ENCODE data around the gene ZCCHC10. TPM values are rescaled to one million over a fixed set of nuclear protein-coding genes. Genes with fewer than 3 reads are reported as not detected.
"Not testable (repeated sequence)": the region's sequence is repeated elsewhere in the genome, so short reads cannot be mapped to it uniquely, and the experiment has no call there.

ZCCHC10 gene
- total and polyA plus RNA-seq, 10 of the 15 experiments (the other 5 are each of a cell fraction or from before 2014, with no cell fraction given) = 16.8 to 117 (median 53.5) TPM

- 47% methylated on average over 7 of the region's 7 CpGs for WGBS (ENCODE audit: insufficient coverage, insufficient replicate concordance, low lambda C conversion rate, missing lambda C conversion rate)
Observed at GRCh38 chr5:132972436-132972828, 53.9 kb downstream of the ZCCHC10 start.

GRCh38 chr5:132971483-132972435, 54.6 kb downstream of the ZCCHC10 start:
- 63% methylated on average over 16 of the region's 16 CpGs for WGBS (ENCODE audit: insufficient coverage, insufficient replicate concordance, low lambda C conversion rate, missing lambda C conversion rate)
- Histone ChIP-seq H3K36me3 (ENCODE audit: control insufficient read depth in 2 of 2, insufficient read depth in 2 of 2, low read length in 1 of 2) (no peaks in the 10 kb centered on the region), H3K4me1 (ENCODE audit: control insufficient read depth, insufficient read depth, low read length) (no peaks in the 10 kb centered on the region), H3K4me3 (no peak overlapping the region), H3K9ac (ENCODE audit: control insufficient read depth, insufficient read depth, low read length) (no peak overlapping the region), H3K4me2 (ENCODE audit: control insufficient read depth, insufficient read depth) (no peak overlapping the region), H3K79me2 (ENCODE audit: control insufficient read depth, insufficient read depth, low read length) (no peaks in the 10 kb centered on the region), H3K27ac (ENCODE audit: control insufficient read depth, insufficient read depth) (no peak overlapping the region), H2AFZ (ENCODE audit: control insufficient read depth, low read depth, low read length) (no peak overlapping the region), H3K9me3 (replicated peaks; ENCODE audit: control insufficient read depth, insufficient read depth, low read length) (no peaks in the 10 kb centered on the region; the same call in 2 of the 3 replicates), H3K27me3 (replicated peaks in 1 of 2; ENCODE audit: control insufficient read depth in 2 of 2, insufficient read depth in 2 of 2, low read length in 1 of 2) (no peaks in the 10 kb centered on the region), H4K20me1 (ENCODE audit: control insufficient read depth, insufficient read depth) (no peaks in the 10 kb centered on the region)
- ChIA-PET RAD21 (ENCODE audit: unreplicated experiment) (interaction anchor here (0.6 kb wide), 1 partner anchor 10 kb away, joined by 3 read pairs; no protein-coding TSS in a partner anchor), CTCF (no interaction called here), SMC1A (ENCODE audit: uncharacterized antibody, unreplicated experiment) (no interaction called here), POLR2A (no interaction called here)
- ATAC-seq = no peak
- no peak for FAIRE-seq
- TF ChIP-seq KDM1A (IDR thresholded peaks at IDR 0.05; ENCODE audit: borderline replicate concordance) (no peak), HDAC6 (IDR thresholded peaks at IDR 0.05; ENCODE audit: unreplicated experiment) (no peak), BHLHE40 (IDR thresholded peaks at IDR 0.05; ENCODE audit: borderline replicate concordance in 1 of 2, low read depth in 2 of 2, low read length in 1 of 2) (no peak), E4F1 (IDR thresholded peaks at IDR 0.05; ENCODE audit: borderline replicate concordance, partially characterized antibody) (no peak), STAT3 (IDR thresholded peaks at IDR 0.05; ENCODE audit: low read depth, low read length) (no peak), TAF1 (IDR thresholded peaks at IDR 0.05; ENCODE audit: borderline replicate concordance, low read depth, low read length) (no peak), NFYA (IDR thresholded peaks at IDR 0.05; ENCODE audit: borderline replicate concordance, low read depth, low read length) (no peak), RCOR1 (conservative IDR thresholded peaks at IDR 0.05; ENCODE audit: low read depth, low read length) (no peak), PAX5 (IDR thresholded peaks at IDR 0.05; ENCODE audit: borderline replicate concordance, low read depth, low read length) (no peak), ESRRA (IDR thresholded peaks at IDR 0.05; ENCODE audit: low read length) (no peak), SMARCA5 (IDR thresholded peaks at IDR 0.05) (no peak), IRF4 (IDR thresholded peaks at IDR 0.05; ENCODE audit: low read depth, low read length) (no peak), CREB1 (IDR thresholded peaks at IDR 0.05; ENCODE audit: low read depth) (no peak), JUND (IDR thresholded peaks at IDR 0.05; ENCODE audit: low read depth, low read length) (no peak), TARDBP (IDR thresholded peaks at IDR 0.05; ENCODE audit: borderline replicate concordance) (no peak)
- in situ Hi-C loops (cut with MboI) (no loop called here), intact Hi-C loops (cut with micrococcal nuclease; ENCODE audit: unreplicated experiment) (no loop called here)
- DNase-seq (ENCODE audit: low read depth, low spot score) = no peak
- no TSS peak for BruUV-seq (replicated peaks)

More at GRCh38 chr5:132972436-132972828, 53.9 kb downstream of the ZCCHC10 start:
- H3K79me2 ChIP-seq (ENCODE audit: control insufficient read depth, insufficient read depth, low read length); H4K20me1 ChIP-seq (ENCODE audit: control insufficient read depth, insufficient read depth); intact Hi-C loops (cut with micrococcal nuclease; ENCODE audit: unreplicated experiment); H3K27ac ChIP-seq (ENCODE audit: control insufficient read depth, insufficient read depth); H3K4me3 ChIP-seq; ATAC-seq; H3K9ac ChIP-seq (ENCODE audit: control insufficient read depth, insufficient read depth, low read length); H3K4me1 ChIP-seq (ENCODE audit: control insufficient read depth, insufficient read depth, low read length); SMC1A ChIA-PET (ENCODE audit: uncharacterized antibody, unreplicated experiment); H3K36me3 ChIP-seq (ENCODE audit: control insufficient read depth in 2 of 2, insufficient read depth in 2 of 2, low read length in 1 of 2); RAD21 ChIA-PET (ENCODE audit: unreplicated experiment); H3K4me2 ChIP-seq (ENCODE audit: control insufficient read depth, insufficient read depth); H2AFZ ChIP-seq (ENCODE audit: control insufficient read depth, low read depth, low read length); H3K27me3 ChIP-seq (replicated peaks in 1 of 2; ENCODE audit: control insufficient read depth in 2 of 2, insufficient read depth in 2 of 2, low read length in 1 of 2); in situ Hi-C loops (cut with MboI); H3K9me3 ChIP-seq (replicated peaks; ENCODE audit: control insufficient read depth, insufficient read depth, low read length); FAIRE-seq; BruUV-seq (replicated peaks); DNase-seq (ENCODE audit: low read depth, low spot score): not testable (repeated sequence)
- CTCF ChIA-PET = interaction anchor here (0.6 kb wide), 1 partner anchor 399 kb away, joined by 3 read pairs; no protein-coding TSS in a partner anchor
- POLR2A ChIA-PET = interaction anchor here (0.6 kb wide), 1 partner anchor 342 kb away, joined by 3 read pairs; no protein-coding TSS in a partner anchor
